Mesangial cell (primary cell): ENCODE measurements around the gene TREML1. TPM values are rescaled to one million over a fixed set of nuclear protein-coding genes. Genes with fewer than 3 reads are reported as not detected.

Experiments
- total RNA-seq: library from RNA; depleted of rRNA; stranded (reverse); fragments of >200 nt; gene quantifications from 2 replicates; pipeline ENCODE4 v1.2.3, GENCODE V29; 2015

Gene TREML1, protein sequence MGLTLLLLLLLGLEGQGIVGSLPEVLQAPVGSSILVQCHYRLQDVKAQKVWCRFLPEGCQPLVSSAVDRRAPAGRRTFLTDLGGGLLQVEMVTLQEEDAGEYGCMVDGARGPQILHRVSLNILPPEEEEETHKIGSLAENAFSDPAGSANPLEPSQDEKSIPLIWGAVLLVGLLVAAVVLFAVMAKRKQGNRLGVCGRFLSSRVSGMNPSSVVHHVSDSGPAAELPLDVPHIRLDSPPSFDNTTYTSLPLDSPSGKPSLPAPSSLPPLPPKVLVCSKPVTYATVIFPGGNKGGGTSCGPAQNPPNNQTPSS
- total RNA-seq, result not detected in 2 replicates

DNA sequence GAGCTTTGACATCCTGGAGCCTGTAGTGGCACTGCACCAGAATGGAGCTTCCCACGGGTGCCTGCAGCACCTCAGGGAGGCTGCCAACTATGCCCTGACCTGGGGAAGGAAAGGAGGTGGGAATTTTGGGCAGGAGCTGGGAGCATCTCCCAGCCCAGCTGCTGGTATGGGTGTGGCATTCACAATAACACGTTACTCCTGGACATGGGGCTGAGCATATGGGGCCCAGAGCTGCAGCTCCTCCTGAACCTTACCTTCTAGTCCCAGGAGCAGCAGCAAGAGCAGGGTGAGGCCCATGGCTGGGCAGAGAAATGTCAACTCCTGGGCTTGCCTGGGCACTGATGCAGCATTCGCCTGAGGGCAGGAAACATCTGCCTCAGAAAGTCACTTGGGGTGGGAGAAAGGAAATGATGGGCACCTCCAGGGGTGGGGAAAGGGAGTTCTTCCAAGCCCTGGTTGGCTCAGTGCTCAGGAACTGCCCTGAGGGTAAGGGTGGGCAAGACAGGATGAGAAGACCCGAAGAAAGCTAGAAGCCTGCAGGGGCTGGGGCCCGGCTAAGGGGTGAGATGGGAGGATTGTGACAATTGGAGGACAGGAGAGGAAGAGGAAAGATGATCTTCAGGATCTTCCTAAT lies at the start of gene TREML1:
TREML1 (minus strand) TSS at position 356 of the 634 bp plus-strand sequence; CDS start at position 297, 59 bp downstream.

DNA sequence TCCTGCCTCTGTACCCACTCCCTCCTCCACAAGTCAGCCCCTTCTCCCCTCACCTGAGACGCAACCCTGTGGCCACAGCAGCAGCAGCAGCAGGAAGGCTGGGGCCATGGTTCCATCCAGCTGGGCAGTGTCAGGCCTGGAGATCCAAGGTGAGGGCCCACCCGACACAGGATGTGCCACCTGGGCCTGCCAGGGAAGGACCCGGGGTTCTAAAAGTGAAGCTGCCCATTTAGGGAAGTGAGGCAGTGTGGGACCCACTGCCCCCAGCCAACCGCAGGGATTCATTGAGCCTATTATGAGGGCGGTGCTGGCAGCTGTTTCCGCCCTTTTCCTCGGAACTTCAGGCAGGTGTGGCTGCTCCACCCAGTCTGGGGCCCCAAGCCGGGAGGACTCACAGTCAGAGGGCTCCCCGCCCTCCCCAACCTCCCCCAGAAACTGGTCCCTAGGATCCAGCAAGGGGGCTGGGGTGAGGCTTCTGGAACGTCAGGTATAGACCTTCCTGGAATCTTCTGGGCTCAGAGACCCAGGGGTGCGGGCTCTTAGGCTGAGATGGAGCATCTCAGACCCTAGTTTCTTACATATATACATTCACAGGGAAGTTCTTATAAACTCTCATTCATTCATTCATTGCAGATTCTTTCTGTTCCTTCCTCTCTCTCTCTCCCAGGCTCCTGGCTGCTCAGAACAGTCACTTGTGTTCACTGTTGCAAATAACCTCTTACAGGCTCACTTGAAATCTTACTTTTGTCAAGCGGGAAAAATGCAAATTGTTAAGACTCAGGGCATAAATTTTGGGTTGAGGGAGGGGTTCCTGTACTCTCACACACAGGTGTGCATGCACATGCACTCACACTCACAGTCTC lies 47.0 kb upstream of the TREML1 start, which contains the start of gene TREML2:
TREML2 (minus strand) TSS at position 249 of the 863 bp plus-strand sequence; CDS start at position 108, 141 bp downstream.

DNA sequence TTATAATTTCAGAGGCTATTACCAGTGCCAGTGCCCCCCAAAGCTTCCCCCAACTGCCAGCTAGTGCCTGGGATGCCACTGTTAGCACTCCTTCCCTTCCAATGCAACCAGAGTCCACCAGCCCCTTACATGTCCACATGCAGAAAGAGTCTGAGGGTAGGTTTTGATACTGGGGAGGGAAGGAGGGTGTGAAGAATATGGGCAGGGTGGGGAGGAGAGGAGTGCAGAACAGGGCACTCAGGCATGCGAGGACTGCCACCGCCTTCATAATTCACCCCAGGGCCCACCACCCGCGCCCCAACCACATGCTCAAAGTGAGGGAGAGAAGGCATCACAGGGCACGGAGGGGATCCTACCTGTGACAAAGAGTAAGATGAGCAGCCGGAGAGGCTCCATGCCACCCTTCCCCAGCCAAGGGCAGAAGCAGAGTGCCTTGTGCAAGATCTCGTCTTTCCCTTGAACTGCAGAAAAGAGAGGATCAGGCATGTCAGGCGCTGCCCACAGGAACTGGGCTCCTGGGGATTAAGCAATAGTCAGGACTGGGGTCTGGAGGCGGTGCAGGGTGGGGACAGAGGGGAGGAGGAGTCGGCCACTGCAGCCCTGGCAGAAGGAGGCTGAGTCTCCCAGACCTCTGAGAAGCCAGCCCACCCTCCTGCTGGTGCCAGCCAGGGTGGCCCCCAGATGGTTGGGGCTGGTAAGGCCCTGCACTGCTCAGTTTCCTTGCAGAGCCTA lies 8.7 kb upstream of the TREML1 start, which contains the start of gene TREM2:
TREM2 (minus strand) TSS at position 430 of the 732 bp plus-strand sequence; CDS start at position 396, 34 bp downstream.

Other genes with a start within 250 kb of the TREML1 start
- gene UNC5CL, start 115.1 kb downstream of the TREML1 start, total RNA-seq, result 1.1 and 22.1 TPM in 2 replicates
- 0.51 TPM in 1 of 2 replicates, not detected in the other for gene TSPO2, start 111.9 kb downstream of the TREML1 start, total RNA-seq
- not detected in 2 replicates for gene APOBEC2, start 101.1 kb downstream of the TREML1 start, total RNA-seq
- 7.3 and 10.4 TPM in 2 replicates for gene OARD1, start 82.0 kb downstream of the TREML1 start, total RNA-seq
- 14.5 and 22.9 TPM in 2 replicates for gene NFYA, start 81.4 kb downstream of the TREML1 start, total RNA-seq
- not detected in 2 replicates for gene TREM2, start 8.8 kb upstream of the TREML1 start, total RNA-seq
- gene TREML2, start 46.8 kb upstream of the TREML1 start, total RNA-seq, result not detected in 2 replicates
- not detected in 2 replicates for gene TREML4, start 74.0 kb upstream of the TREML1 start, total RNA-seq
- gene TREM1, start 132.3 kb upstream of the TREML1 start, total RNA-seq, result not detected in 2 replicates
- gene NCR2, start 181.3 kb upstream of the TREML1 start, total RNA-seq, result not detected in 2 replicates